ENCODE data around the gene ITPR1. TPM values are rescaled to one million over a fixed set of nuclear protein-coding genes. Genes with fewer than 3 reads are reported as not detected.
"Not testable (repeated sequence)": the region's sequence is repeated elsewhere in the genome, so short reads cannot be mapped to it uniquely, and the experiment has no call there.

Gene ITPR1
- total and polyA plus RNA-seq, 11 donors = 8.9 to 55.8 (median 19.9) TPM

DNA sequence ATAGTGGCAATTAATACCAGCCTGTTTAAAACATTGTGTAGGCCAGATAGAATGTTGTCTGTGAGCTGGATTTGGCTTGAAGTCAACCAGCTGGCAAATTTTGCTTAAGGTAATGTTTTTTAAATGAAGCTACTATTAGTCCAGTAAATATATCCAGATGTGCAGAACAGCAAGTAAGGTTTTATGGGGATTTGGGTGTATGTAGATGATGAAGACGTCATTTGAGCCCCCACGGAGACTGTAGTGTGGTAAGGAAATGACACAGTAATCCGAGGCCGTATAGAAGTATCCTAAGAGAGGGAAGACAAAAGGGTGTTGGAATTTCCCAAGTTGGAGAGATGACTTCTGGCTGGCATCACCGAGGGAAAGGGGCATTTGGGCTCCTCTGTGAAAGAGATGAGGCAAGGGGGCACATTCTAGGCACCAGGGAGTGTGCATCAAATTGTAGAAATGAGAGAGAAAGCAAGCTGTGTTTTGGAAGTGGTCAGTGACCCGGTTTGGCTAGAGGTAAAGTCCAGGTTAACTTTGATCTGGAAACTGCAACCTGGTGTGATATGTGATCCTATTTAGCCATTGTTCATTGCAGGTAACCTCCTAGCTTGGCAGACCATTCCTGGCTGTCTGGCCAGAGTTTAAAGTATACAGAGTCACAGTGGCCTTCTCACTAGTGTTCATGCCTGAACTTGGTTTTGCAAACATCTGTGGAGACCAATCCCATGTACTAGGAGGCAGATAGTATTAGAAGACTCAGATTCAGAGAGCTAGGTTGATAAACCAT lies 104.2 kb downstream of the ITPR1 start:
- no peak overlapping the region for H3K4me3 ChIP-seq
- DNase-seq = no peak
- H3K4me1 ChIP-seq = peaks cover 0 to 32% (median 5%) of the 10 kb centered on the region in 12 donors
- H3K9me3 ChIP-seq = no peaks in the 10 kb centered on the region
- 55 to 75% (median 66%) methylated on average over 6 of the region's 6 CpGs for WGBS, 4 donors
- no peak for TF ChIP-seq CTCF (IDR thresholded peaks at IDR 0.05)
- no peak for TF ChIP-seq POLR2A (IDR thresholded peaks at IDR 0.05)
- intact Hi-C loops (cut with DNase I) = no loop called here
- no peak overlapping the region for H3K27ac ChIP-seq
- no peaks in the 10 kb centered on the region for H3K27me3 ChIP-seq
- no peaks in the 10 kb centered on the region for H3K36me3 ChIP-seq
- ATAC-seq = no peak

DNA sequence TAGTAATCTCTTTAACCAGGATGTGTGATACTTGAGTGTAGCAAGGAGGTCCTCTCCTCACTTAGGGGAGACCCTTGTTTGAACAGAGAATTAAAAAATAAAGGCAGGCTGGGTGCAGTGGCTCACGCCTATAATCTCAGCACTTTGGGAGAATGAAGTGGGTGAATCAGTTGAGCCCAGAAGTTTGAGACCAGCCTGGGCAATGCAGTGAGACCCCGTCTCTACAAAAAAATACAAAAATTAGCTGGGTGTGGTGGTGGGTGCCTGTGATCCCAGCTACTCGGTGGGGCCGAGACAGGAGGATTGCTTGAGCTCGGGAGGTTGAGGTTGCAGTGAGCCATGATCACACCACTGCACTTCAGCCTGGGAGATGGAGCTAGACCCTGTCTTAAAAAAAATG lies 105.1 kb downstream of the ITPR1 start:
- intact Hi-C loops (cut with DNase I); ATAC-seq; H3K4me3 ChIP-seq; H3K36me3 ChIP-seq; H3K27ac ChIP-seq; H3K9me3 ChIP-seq; DNase-seq; H3K27me3 ChIP-seq: not testable (repeated sequence)
- H3K4me1 ChIP-seq = peaks cover 0 to 32% (median 5%) of the 10 kb centered on the region in 12 donors
- 92 to 97% (median 96%) methylated on average over 5 of the region's 5 CpGs for WGBS, 4 donors

DNA sequence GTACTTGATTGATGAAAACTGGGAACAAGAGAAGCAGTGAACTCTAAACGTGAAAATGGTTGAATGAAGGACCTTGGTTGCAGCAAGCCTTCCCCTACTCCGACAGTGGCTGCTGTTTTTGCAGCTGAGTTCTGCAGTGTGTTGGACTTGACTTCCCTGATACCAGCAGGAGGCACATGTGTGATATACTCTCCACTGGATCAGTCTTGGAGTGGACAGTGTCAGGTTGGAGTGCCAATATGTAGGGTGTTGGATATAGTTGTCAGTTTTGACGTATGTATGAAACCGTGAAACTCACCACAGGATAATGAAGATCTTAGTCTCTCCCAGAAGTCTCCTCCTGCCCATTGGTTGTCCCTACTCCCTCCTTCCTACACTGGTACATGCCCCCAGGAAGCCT lies 106.5 kb downstream of the ITPR1 start:
- Histone ChIP-seq H3K9me3 (no peaks in the 10 kb centered on the region), H3K4me1 (peaks cover 0 to 32% (median 5%) of the 10 kb centered on the region in 12 donors), H3K27ac (no peak overlapping the region), H3K4me3 (no peak overlapping the region), H3K36me3 (no peaks in the 10 kb centered on the region), H3K27me3 (no peaks in the 10 kb centered on the region)
- ATAC-seq (peak in 1 of 4 donors; percentile 33), DNase-seq (no peak)
- intact Hi-C loops (cut with DNase I) = no loop called here
- WGBS, 4 donors = 71 to 79% (median 77%) methylated on average over 4 of the region's 4 CpGs
- no peak for TF ChIP-seq POLR2A (IDR thresholded peaks at IDR 0.05)
- TF ChIP-seq CTCF (IDR thresholded peaks at IDR 0.05) = no peak

- no peak for TF ChIP-seq POLR2A (IDR thresholded peaks at IDR 0.05)
- no peak for TF ChIP-seq CTCF (IDR thresholded peaks at IDR 0.05)
Measured at GRCh38 chr3:4600493-4600892, 107.3 kb downstream of the ITPR1 start.

More at GRCh38 chr3:4600493-4600892, 107.3 kb downstream of the ITPR1 start:
- Histone ChIP-seq H3K4me1 (peaks cover 0 to 39% (median 7%) of the 10 kb centered on the region in 12 donors), H3K27me3 (no peaks in the 10 kb centered on the region), H3K4me3 (no peak overlapping the region), H3K27ac (no peak overlapping the region), H3K36me3 (no peaks in the 10 kb centered on the region), H3K9me3 (no peaks in the 10 kb centered on the region)
- DNase-seq (no peak), ATAC-seq (no peak)
- 62 to 72% (median 68%) methylated on average over 6 of the region's 6 CpGs for WGBS, 4 donors
- intact Hi-C loops (cut with DNase I) = no loop called here

Measured in heart left ventricle (tissue), 16 donors.